Measurements from ENCODE around the gene FBLL1.

GRCh38 chr5:168580227-168580508, 51.1 kb downstream of the FBLL1 start:
- no peak for TF ChIP-seq POLR2AphosphoS5 (IDR thresholded peaks at IDR 0.05; ENCODE audit: low read depth, low read length)
- TF ChIP-seq REST (IDR thresholded peaks at IDR 0.05; ENCODE audit: insufficient read depth in 1 of 2, low read depth in 2 of 2, low read length in 2 of 2), result no peak
